H9 (cell line): ENCODE data around the gene LRRC7. TPM values are rescaled to one million over a fixed set of nuclear protein-coding genes. Genes with fewer than 3 reads are reported as not detected.

ENCODE experiments used
- DNase-seq: peaks from one replicate; pipeline ENCODE4 v3.0.0-alpha.2; 2017
- H2AFZ ChIP-seq: one replicate; pipeline ENCODE4 v1.6.1; 2013; ENCODE audit warnings: mild to moderate bottlenecking, low read length, control low read depth, moderate library complexity
- H2AK5ac ChIP-seq: 2 replicates; pipeline ENCODE4 v1.6.1; 2013; ENCODE audit warnings: low read length, control low read depth, mixed read lengths; ENCODE audit not compliant: insufficient read length
- H2BK120ac ChIP-seq: one replicate; pipeline ENCODE4 v1.6.1; 2013; ENCODE audit warnings: low read depth, mild to moderate bottlenecking, low read length, control low read depth, inconsistent platforms; ENCODE audit not compliant: poor library complexity, severe bottlenecking
- H2BK12ac ChIP-seq: 2 replicates; pipeline ENCODE4 v1.6.1; 2013; ENCODE audit warnings: low read length, control low read depth, mixed read lengths, low read depth; ENCODE audit not compliant: insufficient read length
- H2BK15ac ChIP-seq: 2 replicates; pipeline ENCODE4 v1.6.1; 2013; ENCODE audit warnings: low read depth, low read length, control low read depth
- H2BK20ac ChIP-seq: one replicate; pipeline ENCODE4 v1.6.1; 2013; ENCODE audit warnings: low read depth, mild to moderate bottlenecking, low read length, control low read depth, inconsistent platforms; ENCODE audit not compliant: poor library complexity, severe bottlenecking
- H2BK5ac ChIP-seq: 2 replicates; pipeline ENCODE4 v1.6.1; 2013; ENCODE audit warnings: low read length, control low read depth, mixed read lengths; ENCODE audit not compliant: insufficient read length
- H3K14ac ChIP-seq: 2 replicates; pipeline ENCODE4 v1.6.1; 2013; ENCODE audit warnings: low read length, control low read depth; ENCODE audit not compliant: insufficient read depth
- H3K18ac ChIP-seq: 2 replicates; pipeline ENCODE4 v1.6.1; 2013; ENCODE audit warnings: low read depth, mild to moderate bottlenecking, mixed read lengths, low read length, control low read depth; ENCODE audit not compliant: insufficient read length
- H3K23ac ChIP-seq: 2 replicates; pipeline ENCODE4 v1.6.1; 2013; ENCODE audit warnings: low read length, control low read depth, mixed read lengths, low read depth; ENCODE audit not compliant: insufficient read length
- H3K23me2 ChIP-seq: 2 replicates; pipeline ENCODE4 v1.6.1; 2013; ENCODE audit warnings: low read depth, mild to moderate bottlenecking, mixed read lengths, low read length, control low read depth; ENCODE audit not compliant: insufficient read length, poor library complexity, severe bottlenecking
- H3K27ac ChIP-seq: 2 replicates; pipeline ENCODE4 v1.5.1; 2013; ENCODE audit warnings: low read length, control low read depth, mixed read lengths, low read depth; ENCODE audit not compliant: insufficient read length
- H3K27me3 ChIP-seq: 2 replicates; pipeline ENCODE4 v1.6.1; 2013; ENCODE audit warnings: low read length, control low read depth, inconsistent platforms; ENCODE audit not compliant: insufficient read depth
- H3K4ac ChIP-seq: 2 replicates; pipeline ENCODE4 v1.6.1; 2013; ENCODE audit warnings: low read depth, mild to moderate bottlenecking, control low read depth, inconsistent platforms, low read length, moderate library complexity
- H3K4me1 ChIP-seq: 2 replicates; pipeline ENCODE4 v1.6.1; 2013; ENCODE audit warnings: low read length, control low read depth, inconsistent platforms; ENCODE audit not compliant: insufficient read depth
- H3K4me2 ChIP-seq: 2 replicates; pipeline ENCODE4 v1.6.1; 2013; ENCODE audit warnings: low read length, control low read depth, mixed read lengths; ENCODE audit not compliant: insufficient read length, insufficient read depth
- H3K56ac ChIP-seq: 2 replicates; pipeline ENCODE4 v1.6.1; 2013; ENCODE audit warnings: low read depth, mild to moderate bottlenecking, mixed read lengths, low read length, control low read depth; ENCODE audit not compliant: insufficient read length
- H3K79me1 ChIP-seq: 2 replicates; pipeline ENCODE4 v1.6.1; 2013; ENCODE audit warnings: low read depth, mild to moderate bottlenecking, moderate library complexity, low read length, control low read depth, inconsistent platforms; ENCODE audit not compliant: insufficient read depth, poor library complexity, severe bottlenecking
- H3K79me2 ChIP-seq: 2 replicates; pipeline ENCODE4 v1.6.1; 2013; ENCODE audit warnings: low read length, control low read depth, inconsistent platforms; ENCODE audit not compliant: insufficient read depth
- H3K9ac ChIP-seq: 2 replicates; pipeline ENCODE4 v1.6.1; 2013; ENCODE audit warnings: low read length, control low read depth, mixed read lengths; ENCODE audit not compliant: insufficient read length; ENCODE audit errors: extremely low read depth
- H3K9me3 ChIP-seq: one replicate; pipeline ENCODE4 v1.6.1; 2013; ENCODE audit warnings: low read depth, low read length, inconsistent platforms; ENCODE audit not compliant: control insufficient read depth
- H3T11ph ChIP-seq: one replicate; pipeline ENCODE4 v1.6.1; 2013; ENCODE audit warnings: mild to moderate bottlenecking, low read length, control low read depth, inconsistent platforms
- H4K20me1 ChIP-seq: one replicate; pipeline ENCODE4 v1.6.1; 2013; ENCODE audit not compliant: control insufficient read depth, insufficient read length, insufficient read depth
- H4K5ac ChIP-seq: 2 replicates; pipeline ENCODE4 v1.6.1; 2013; ENCODE audit warnings: low read depth, mild to moderate bottlenecking, mixed read lengths, low read length, control low read depth; ENCODE audit not compliant: insufficient read length
- H4K8ac ChIP-seq: replicated peaks from 2 replicates; pipeline ENCODE4 v1.6.1; 2013; ENCODE audit warnings: low read length, control low read depth, mixed read lengths, low read depth; ENCODE audit not compliant: insufficient read length
- H4K91ac ChIP-seq: 2 replicates; pipeline ENCODE4 v1.6.1; 2013; ENCODE audit warnings: low read depth, mild to moderate bottlenecking, moderate library complexity, mixed read lengths, low read length, control low read depth; ENCODE audit not compliant: insufficient read length
- H3K27ac Mint-ChIP-seq, 3 experiments: 2 replicates in 2 of 3; 3 replicates in 1 of 3; pipeline ENCODE4 v1.8.0; 2020 to 2021; ENCODE audit warnings: mixed read lengths in 3 of 3, mild to moderate bottlenecking in 1 of 3, moderate library complexity in 1 of 3
- H3K27me3 Mint-ChIP-seq: 2 replicates; pipeline ENCODE4 v1.8.0; 2021; ENCODE audit warnings: low read depth, mild to moderate bottlenecking, moderate library complexity, mixed read lengths
- H3K36me3 Mint-ChIP-seq, 3 experiments: 2 replicates in 2 of 3; 3 replicates in 1 of 3; pipeline ENCODE4 v1.8.0; 2020 to 2021; ENCODE audit warnings: low read depth in 3 of 3, mixed read lengths in 3 of 3; ENCODE audit not compliant: insufficient read depth in 1 of 3
- H3K4me1 Mint-ChIP-seq, 2 experiments: 2 replicates each; pipeline ENCODE4 v1.8.0; 2020; ENCODE audit warnings: mixed read lengths in 2 of 2
- H3K4me3 Mint-ChIP-seq, 2 experiments: 2 replicates in 1 of 2; 3 replicates in 1 of 2; pipeline ENCODE4 v1.8.0; 2020 to 2021; ENCODE audit warnings: mild to moderate bottlenecking in 2 of 2, mixed read lengths in 2 of 2, moderate library complexity in 1 of 2
- H3K9me3 Mint-ChIP-seq, 2 experiments: 2 replicates in 1 of 2; 3 replicates in 1 of 2; pipeline ENCODE4 v1.8.0; 2020; ENCODE audit warnings: mild to moderate bottlenecking in 2 of 2, mixed read lengths in 2 of 2, moderate library complexity in 1 of 2
- WGBS: extraction: QIAGEN DNeasy Blood & Tissue Kit; methylation state at CpG from one replicate; pipeline ENCODE4 v1.1.7; 2013; ENCODE audit warnings: missing lambda C conversion rate, low lambda C conversion rate, mixed read lengths; ENCODE audit not compliant: insufficient read length; ENCODE audit errors: extremely low coverage; 5-methylcytosine and 5-hydroxymethylcytosine counted together
- total RNA-seq: library from RNA; stranded (reverse); gene quantifications from 2 replicates; pipeline ENCODE4 v1.2.1, GENCODE V29; 2021
- TF ChIP-seq, protein P1 (sequence below): fragments of 200-600 bp; sonication (generic); conservative IDR thresholded peaks from 3 replicates; pipeline ENCODE4 v1.8.0; 2021; ENCODE audit warnings: antibody characterized with exemption, mild to moderate bottlenecking

LRRC7 gene
- total RNA-seq, 1 experiment from 2014 or later = not detected

DNA sequence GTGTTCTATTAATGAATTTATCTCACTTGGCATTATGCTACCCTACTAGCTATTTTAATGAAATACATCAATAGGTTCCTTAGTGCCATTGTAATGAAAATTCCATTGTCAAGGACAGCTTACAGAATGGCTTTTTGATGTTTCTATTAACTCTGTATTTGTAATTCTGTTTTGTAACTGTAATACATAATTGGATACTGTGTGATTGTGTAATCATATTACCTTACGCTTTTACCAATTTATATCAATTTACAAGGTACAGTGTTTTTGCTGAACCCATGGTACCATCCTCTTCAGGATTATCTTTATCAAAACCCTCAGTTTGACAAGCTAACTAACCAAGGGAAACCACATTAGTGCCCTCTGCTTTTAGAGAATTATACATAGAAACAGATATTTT, 277.9 kb downstream of the LRRC7 start:
- no peaks in the 10 kb centered on the region for H3K79me2 ChIP-seq
- no peak overlapping the region for H3K4ac ChIP-seq
- Mint-ChIP-seq H3K27me3 (no peaks in the 10 kb centered on the region), H3K9me3 (no peaks in the 10 kb centered on the region), H3K4me3 (no peak overlapping the region), H3K36me3 (no peaks in the 10 kb centered on the region), H3K4me1 (peaks cover 4 to 5% of the 10 kb centered on the region in 2 experiments; a peak in 3 of 4 replicates), H3K27ac (no peak overlapping the region)
- no peak overlapping the region for H2AFZ ChIP-seq
- no CpG with 5 or more reads among the region's 1 CpG for WGBS
- H3K56ac ChIP-seq = no peak overlapping the region
- H3K27ac ChIP-seq = no peak overlapping the region
- H3K4me2 ChIP-seq = no peak overlapping the region
- H3K23ac ChIP-seq = no peak overlapping the region
- H3K9ac ChIP-seq = no peak overlapping the region
- no peak overlapping the region for H4K5ac ChIP-seq
- no peak overlapping the region for H2BK120ac ChIP-seq
- H4K8ac ChIP-seq = no peak overlapping the region
- H3K9me3 ChIP-seq = no peaks in the 10 kb centered on the region
- no peak overlapping the region for H3T11ph ChIP-seq
- H2BK20ac ChIP-seq = no peak overlapping the region
- H3K79me1 ChIP-seq = no peaks in the 10 kb centered on the region
- no peaks in the 10 kb centered on the region for H3K23me2 ChIP-seq
- H3K14ac ChIP-seq = no peak overlapping the region
- H4K20me1 ChIP-seq = no peaks in the 10 kb centered on the region
- no peak overlapping the region for H2BK12ac ChIP-seq
- H2AK5ac ChIP-seq = no peak overlapping the region
- no peaks in the 10 kb centered on the region for H3K4me1 ChIP-seq
- no peak overlapping the region for H2BK15ac ChIP-seq
- no peak overlapping the region for H2BK5ac ChIP-seq
- no peak overlapping the region for H4K91ac ChIP-seq
- DNase-seq = no peak
- TF ChIP-seq, protein P1, sequence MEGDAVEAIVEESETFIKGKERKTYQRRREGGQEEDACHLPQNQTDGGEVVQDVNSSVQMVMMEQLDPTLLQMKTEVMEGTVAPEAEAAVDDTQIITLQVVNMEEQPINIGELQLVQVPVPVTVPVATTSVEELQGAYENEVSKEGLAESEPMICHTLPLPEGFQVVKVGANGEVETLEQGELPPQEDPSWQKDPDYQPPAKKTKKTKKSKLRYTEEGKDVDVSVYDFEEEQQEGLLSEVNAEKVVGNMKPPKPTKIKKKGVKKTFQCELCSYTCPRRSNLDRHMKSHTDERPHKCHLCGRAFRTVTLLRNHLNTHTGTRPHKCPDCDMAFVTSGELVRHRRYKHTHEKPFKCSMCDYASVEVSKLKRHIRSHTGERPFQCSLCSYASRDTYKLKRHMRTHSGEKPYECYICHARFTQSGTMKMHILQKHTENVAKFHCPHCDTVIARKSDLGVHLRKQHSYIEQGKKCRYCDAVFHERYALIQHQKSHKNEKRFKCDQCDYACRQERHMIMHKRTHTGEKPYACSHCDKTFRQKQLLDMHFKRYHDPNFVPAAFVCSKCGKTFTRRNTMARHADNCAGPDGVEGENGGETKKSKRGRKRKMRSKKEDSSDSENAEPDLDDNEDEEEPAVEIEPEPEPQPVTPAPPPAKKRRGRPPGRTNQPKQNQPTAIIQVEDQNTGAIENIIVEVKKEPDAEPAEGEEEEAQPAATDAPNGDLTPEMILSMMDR = no peak
- no peaks in the 10 kb centered on the region for H3K27me3 ChIP-seq
- H3K18ac ChIP-seq = no peak overlapping the region
